HCT116 (cell line): ENCODE data around the gene PRELP. TPM values are rescaled to one million over a fixed set of nuclear protein-coding genes. Genes with fewer than 3 reads are reported as not detected.

Source experiments
- ATAC-seq: fragments of 200-7000 bp; cut with Tn5 transposase; 2 replicates; pipeline ENCODE4 v1.9.1; 2020; ENCODE audit warnings: mild to moderate bottlenecking, moderate library complexity
- BruUV-seq: library from RNA; stranded (reverse); fragments of 400-500 nt; replicated peaks from 2 replicates; lab custom pipeline; 2021; lab: Mats Ljungman, UMichigan
- CTCF ChIA-PET: fragments of 300-600 bp; sonication (Branson Sonifier 250); formaldehyde crosslinking; loops from one replicate; lab custom pipeline; 2021; ENCODE audit warnings: antibody characterized with exemption; lab: Charles Lee
- POLR2A ChIA-PET: fragments of 300-600, 350-600 bp; sonication (Branson Sonifier 250); formaldehyde crosslinking; loops from one replicate; lab custom pipeline; 2021; ENCODE audit warnings: antibody characterized with exemption; lab: Charles Lee
- RAD21 ChIA-PET, 2 experiments: fragments of 300-600 bp; sonication (Branson Sonifier 250); formaldehyde crosslinking; loops; one replicate each; lab custom pipeline; 2023; ENCODE audit warnings: low total read pairs in 2 of 2; ENCODE audit not compliant: uncharacterized antibody in 2 of 2, unreplicated experiment in 2 of 2, low non-redundant PET in 1 of 2; lab: Charles Lee
- DNase-seq: peaks from one replicate; pipeline ENCODE4 v3.0.0-alpha.2; 2010; ENCODE audit warnings: low read depth, low spot score
- H2AFZ ChIP-seq: fragments of 200-600 bp; shearing (Covaris generic), sonication (generic); 2 replicates; pipeline ENCODE4 v1.6.1; 2017; ENCODE audit warnings: low read depth, mixed run types, mixed read lengths, antibody characterized with exemption, low read length; ENCODE audit not compliant: poor library complexity, severe bottlenecking
- H3K27ac ChIP-seq: 2 replicates; pipeline ENCODE4 v1.5.1; 2012; ENCODE audit warnings: low read depth, low read length
- H3K27me3 ChIP-seq: fragments of 200-600 bp; sonication (generic); 2 replicates; pipeline ENCODE4 v1.6.1; 2016; ENCODE audit warnings: mixed run types, low read length, mixed read lengths; ENCODE audit not compliant: insufficient read depth
- H3K36me3 ChIP-seq, 2 experiments: fragments of 200-500 bp in 1 of 2; fragments of 200-600 bp in 1 of 2; sonication (Bioruptor generic) in 1 of 2; sonication (generic) in 1 of 2; 2 replicates each; pipeline versions ENCODE4 v1.5.1 to v1.6.1; 2014 to 2016; ENCODE audit warnings: low read length in 2 of 2, inconsistent platforms in 1 of 2, mixed read lengths in 1 of 2, mixed run types in 1 of 2; ENCODE audit not compliant: insufficient read depth in 2 of 2, control insufficient read depth in 1 of 2
- H3K4me1 ChIP-seq, 2 experiments: fragments of 200-600 bp in 1 of 2; sonication (generic) in 1 of 2; 2 replicates each; pipeline versions ENCODE4 v1.5.1 to v1.6.1; 2012 to 2017; ENCODE audit warnings: low read length in 2 of 2, inconsistent platforms in 1 of 2, mild to moderate bottlenecking in 1 of 2, mixed read lengths in 1 of 2, mixed run types in 1 of 2, moderate library complexity in 1 of 2; ENCODE audit not compliant: insufficient read depth in 2 of 2, control insufficient read depth in 1 of 2
- H3K4me2 ChIP-seq: fragments of 200-600 bp; sonication (generic); 2 replicates; pipeline ENCODE4 v1.6.1; 2017; ENCODE audit warnings: mixed run types, low read length, mixed read lengths
- H3K4me3 ChIP-seq, 2 experiments: fragments of 200-600 bp in 1 of 2; sonication (generic) in 1 of 2; replicated peaks in 1 of 2; 2 replicates each; pipeline ENCODE4 v1.5.1; 2011 to 2016; ENCODE audit warnings: low read length in 2 of 2, control low read depth in 1 of 2, low read depth in 1 of 2, mild to moderate bottlenecking in 1 of 2, mixed read lengths in 1 of 2, mixed run types in 1 of 2
- H3K79me2 ChIP-seq: fragments of 200-600 bp; sonication (generic); 2 replicates; pipeline ENCODE4 v1.6.1; 2017; ENCODE audit warnings: mild to moderate bottlenecking, mixed run types, low read length, moderate library complexity, mixed read lengths; ENCODE audit not compliant: insufficient read depth
- H3K9ac ChIP-seq: fragments of 200-600 bp; sonication (generic); 2 replicates; pipeline ENCODE4 v1.6.1; 2016; ENCODE audit warnings: low read length, mixed read lengths
- H3K9me2 ChIP-seq: fragments of 200-600 bp; sonication (generic), shearing (Covaris generic); 2 replicates; pipeline ENCODE4 v1.6.1; 2017; ENCODE audit warnings: mixed run types, mild to moderate bottlenecking, moderate library complexity; ENCODE audit not compliant: insufficient read depth
- H3K9me3 ChIP-seq, 2 experiments: fragments of 200-500 bp in 1 of 2; fragments of 200-600 bp in 1 of 2; sonication (Bioruptor generic) in 1 of 2; sonication (generic) in 1 of 2; 2 replicates each; pipeline ENCODE4 v1.6.1; 2014 to 2017; ENCODE audit warnings: low read length in 2 of 2, mixed read lengths in 2 of 2, inconsistent platforms in 1 of 2, low read depth in 1 of 2, mild to moderate bottlenecking in 1 of 2, mixed run types in 1 of 2, moderate library complexity in 1 of 2; ENCODE audit not compliant: control insufficient read depth in 1 of 2, insufficient read depth in 1 of 2
- H4K20me1 ChIP-seq: fragments of 200-600 bp; sonication (generic), shearing (Covaris generic); 2 replicates; pipeline ENCODE4 v1.6.1; 2017; ENCODE audit warnings: mixed run types, mild to moderate bottlenecking, moderate library complexity; ENCODE audit not compliant: insufficient read depth
- CEBPB ChIP-seq: IDR thresholded peaks from 2 replicates; pipeline ENCODE4 v1.6.1; 2012; ENCODE audit warnings: low read depth
- EGR1 ChIP-seq: IDR thresholded peaks from 2 replicates; pipeline ENCODE4 v1.6.1; 2012; ENCODE audit warnings: low read depth
- ELF1 ChIP-seq: IDR thresholded peaks from 2 replicates; pipeline ENCODE4 v1.6.1; 2012; ENCODE audit warnings: low read depth, borderline replicate concordance
- EZH2 ChIP-seq: fragments of 200-600 bp; sonication (generic); IDR thresholded peaks from 2 replicates; pipeline ENCODE4 v1.6.1; 2017; ENCODE audit warnings: antibody characterized with exemption, mixed run types
- FOSL1 ChIP-seq: IDR thresholded peaks from 2 replicates; pipeline ENCODE4 v1.6.1; 2012; ENCODE audit warnings: low read depth
- JUND ChIP-seq: IDR thresholded peaks from 2 replicates; pipeline ENCODE4 v1.6.1; 2012
- RAD21 ChIP-seq: IDR thresholded peaks from 2 replicates; pipeline ENCODE4 v1.6.1; 2012; ENCODE audit warnings: low read depth, mild to moderate bottlenecking
- SP1 ChIP-seq: IDR thresholded peaks from 2 replicates; pipeline ENCODE4 v1.6.1; 2012; ENCODE audit warnings: low read depth
- SRF ChIP-seq: IDR thresholded peaks from 2 replicates; pipeline ENCODE4 v1.6.1; 2012; ENCODE audit warnings: low read depth
- TCF7L2 ChIP-seq: IDR thresholded peaks from 2 replicates; pipeline ENCODE4 v1.7.0; 2011; ENCODE audit warnings: borderline replicate concordance, inconsistent platforms; ENCODE audit not compliant: insufficient read depth, insufficient read length; ENCODE audit errors: extremely low read depth
- ZBTB33 ChIP-seq: IDR thresholded peaks from 2 replicates; pipeline ENCODE4 v1.6.1; 2011; ENCODE audit warnings: mild to moderate bottlenecking, low read length, moderate library complexity; ENCODE audit not compliant: insufficient replicate concordance; ENCODE audit errors: extremely low read depth
- ZFX ChIP-seq: fragments of 450-650 bp; IDR thresholded peaks from 2 replicates; pipeline ENCODE4 v1.6.1; 2017
- ZNF274 ChIP-seq: fragments of 200-500 bp; sonication (Bioruptor generic); IDR thresholded peaks from 2 replicates; pipeline ENCODE4 v1.6.1; 2014; ENCODE audit warnings: mild to moderate bottlenecking, low read depth, low read length, inconsistent platforms
- intact Hi-C: fragments of 100-400 bp; cut with micrococcal nuclease; formaldehyde crosslinking; loops from 2 replicates; pipeline ENCODE4 v1.10.0; 2022
- total RNA-seq: library from RNA; stranded (reverse); gene quantifications from one replicate; pipeline ENCODE4 v1.2.1, GENCODE V29; 2021; ENCODE audit not compliant: unreplicated experiment
- TF ChIP-seq, protein P1 (sequence below): IDR thresholded peaks from 2 replicates; pipeline ENCODE4 v1.6.1; 2012
- TF ChIP-seq, protein P2 (sequence below), 3 experiments: fragments of 200-600 bp in 1 of 3; sonication (generic) in 1 of 3; IDR thresholded peaks in 2 of 3; conservative IDR thresholded peaks in 1 of 3; 2 replicates each; pipeline ENCODE4 v1.5.1; 2012 to 2017; ENCODE audit warnings: low read depth in 2 of 3, low read length in 2 of 3, antibody characterized with exemption in 1 of 3, borderline replicate concordance in 1 of 3, control low read depth in 1 of 3, mild to moderate bottlenecking in 1 of 3, mixed read lengths in 1 of 3, mixed run types in 1 of 3, moderate library complexity in 1 of 3; ENCODE audit not compliant: insufficient read depth in 1 of 3

PRELP gene
- total RNA-seq, 1 experiment from 2014 or later: 0.10 TPM

GRCh38 chr1:203536980-203537455, 61.4 kb downstream of the PRELP start:
- BruUV-seq: no TSS peak
- H2AFZ ChIP-seq: no peak overlapping the region
- H3K27me3 ChIP-seq: no peaks in the 10 kb centered on the region
- H3K9ac ChIP-seq: no peak overlapping the region
- no peaks in the 10 kb centered on the region for H3K9me3 ChIP-seq
- H3K9me2 ChIP-seq: no peaks in the 10 kb centered on the region
- RAD21 ChIA-PET: no interaction called here
- intact Hi-C loops: no loop called here
- CTCF ChIA-PET: no interaction called here
- peak; percentile 57 for TF ChIP-seq CEBPB
- TF ChIP-seq ELF1: no peak
- no peak for TF ChIP-seq EGR1
- no peak overlapping the region for H3K4me3 ChIP-seq
- ATAC-seq (no peak), DNase-seq (no peak)
- no peaks in the 10 kb centered on the region for H4K20me1 ChIP-seq
- POLR2A ChIA-PET: no interaction called here
- no peaks in the 10 kb centered on the region for H3K36me3 ChIP-seq
- H3K27ac ChIP-seq: no peak overlapping the region
- peaks cover 0 to 7% of the 10 kb centered on the region in 2 experiments; a peak in 1 of 4 replicates for H3K4me1 ChIP-seq
- H3K4me2 ChIP-seq: no peak overlapping the region
- H3K79me2 ChIP-seq: no peaks in the 10 kb centered on the region

DNA sequence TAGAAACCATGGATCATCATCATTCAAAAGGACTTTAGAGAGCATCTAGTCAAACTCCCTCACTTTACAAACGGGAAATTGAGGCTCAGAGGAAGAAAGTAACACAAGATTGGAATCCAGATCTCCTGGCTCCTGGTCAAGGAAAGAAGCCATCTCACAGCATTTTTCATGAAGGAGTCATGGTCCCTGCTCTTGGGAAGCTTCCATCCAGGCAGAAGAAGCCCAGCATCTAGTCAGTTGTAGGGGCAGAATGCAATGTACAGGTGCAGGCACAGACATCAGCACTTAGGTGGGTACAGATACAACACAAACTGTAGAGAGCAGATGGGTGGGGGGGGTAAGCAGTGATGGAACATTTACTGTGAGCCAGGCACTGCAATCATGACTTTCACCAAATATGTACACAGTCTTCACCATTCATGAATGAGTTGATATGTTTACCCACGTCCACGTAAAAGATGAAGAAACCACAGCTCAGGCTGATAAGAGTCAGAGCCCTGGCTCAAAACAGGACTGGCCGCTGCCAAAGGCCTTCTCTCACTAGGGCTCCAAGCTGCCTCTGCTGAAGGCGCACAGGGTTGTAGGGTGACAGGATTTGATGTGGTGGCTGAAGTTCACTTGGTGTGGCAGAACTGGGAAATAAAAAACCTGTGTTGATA, 62.3 kb downstream of the PRELP start:
- ChIA-PET RAD21 (no interaction called here), POLR2A (no interaction called here), CTCF (no interaction called here)
- Histone ChIP-seq H3K27me3 (no peaks in the 10 kb centered on the region), H4K20me1 (no peaks in the 10 kb centered on the region), H3K9me3 (no peaks in the 10 kb centered on the region), H3K27ac (no peak overlapping the region), H3K36me3 (no peaks in the 10 kb centered on the region), H3K4me2 (no peak overlapping the region), H3K4me3 (no peak overlapping the region), H3K9ac (no peak overlapping the region), H3K79me2 (no peaks in the 10 kb centered on the region), H3K4me1 (peaks cover 0 to 7% of the 10 kb centered on the region in 2 experiments; a peak in 1 of 4 replicates), H3K9me2 (no peaks in the 10 kb centered on the region), H2AFZ (no peak overlapping the region)
- intact Hi-C loops: no loop called here
- no peak for DNase-seq
- ATAC-seq: no peak
- no TSS peak for BruUV-seq
- TF ChIP-seq, protein P1, sequence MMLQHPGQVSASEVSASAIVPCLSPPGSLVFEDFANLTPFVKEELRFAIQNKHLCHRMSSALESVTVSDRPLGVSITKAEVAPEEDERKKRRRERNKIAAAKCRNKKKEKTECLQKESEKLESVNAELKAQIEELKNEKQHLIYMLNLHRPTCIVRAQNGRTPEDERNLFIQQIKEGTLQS: no peak
- TF ChIP-seq ZFX: no peak
- TF ChIP-seq SRF: no peak
- no peak for TF ChIP-seq RAD21
- TF ChIP-seq, protein P2, sequence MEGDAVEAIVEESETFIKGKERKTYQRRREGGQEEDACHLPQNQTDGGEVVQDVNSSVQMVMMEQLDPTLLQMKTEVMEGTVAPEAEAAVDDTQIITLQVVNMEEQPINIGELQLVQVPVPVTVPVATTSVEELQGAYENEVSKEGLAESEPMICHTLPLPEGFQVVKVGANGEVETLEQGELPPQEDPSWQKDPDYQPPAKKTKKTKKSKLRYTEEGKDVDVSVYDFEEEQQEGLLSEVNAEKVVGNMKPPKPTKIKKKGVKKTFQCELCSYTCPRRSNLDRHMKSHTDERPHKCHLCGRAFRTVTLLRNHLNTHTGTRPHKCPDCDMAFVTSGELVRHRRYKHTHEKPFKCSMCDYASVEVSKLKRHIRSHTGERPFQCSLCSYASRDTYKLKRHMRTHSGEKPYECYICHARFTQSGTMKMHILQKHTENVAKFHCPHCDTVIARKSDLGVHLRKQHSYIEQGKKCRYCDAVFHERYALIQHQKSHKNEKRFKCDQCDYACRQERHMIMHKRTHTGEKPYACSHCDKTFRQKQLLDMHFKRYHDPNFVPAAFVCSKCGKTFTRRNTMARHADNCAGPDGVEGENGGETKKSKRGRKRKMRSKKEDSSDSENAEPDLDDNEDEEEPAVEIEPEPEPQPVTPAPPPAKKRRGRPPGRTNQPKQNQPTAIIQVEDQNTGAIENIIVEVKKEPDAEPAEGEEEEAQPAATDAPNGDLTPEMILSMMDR (IDR thresholded peaks at IDR 0.05 in 2 of 3, conservative IDR thresholded peaks at IDR 0.05 in 1 of 3; ENCODE audit: borderline replicate concordance in 1 of 3, insufficient read depth in 1 of 3, low read depth in 2 of 3, low read length in 2 of 3): no peak
- no peak for TF ChIP-seq EGR1
- TF ChIP-seq EZH2: no peak
- no peak for TF ChIP-seq TCF7L2
- no peak for TF ChIP-seq ZNF274
- TF ChIP-seq SP1: no peak
- no peak for TF ChIP-seq ELF1
- TF ChIP-seq ZBTB33: no peak
- no peak for TF ChIP-seq JUND
- no peak for TF ChIP-seq FOSL1
